Osteocyte (in vitro differentiated cells): Measurements from ENCODE around the gene CBLB. TPM values are rescaled to one million over a fixed set of nuclear protein-coding genes. Genes with fewer than 3 reads are reported as not detected.

ENCODE experiments used
- DNase-seq: peaks from one replicate; pipeline ENCODE4 v3.0.0; 2021; ENCODE audit warnings: mixed read lengths; ENCODE audit not compliant: unreplicated experiment; ENCODE audit errors: extremely low spot score
- H3K27ac Mint-ChIP-seq: one replicate; pipeline ENCODE4 v1.8.0; 2021; ENCODE audit warnings: mild to moderate bottlenecking, mixed read lengths; ENCODE audit not compliant: unreplicated experiment
- H3K27me3 Mint-ChIP-seq: one replicate; pipeline ENCODE4 v1.8.0; 2021; ENCODE audit warnings: mixed read lengths; ENCODE audit not compliant: unreplicated experiment
- H3K36me3 Mint-ChIP-seq: one replicate; pipeline ENCODE4 v1.8.0; 2021; ENCODE audit warnings: mixed read lengths; ENCODE audit not compliant: unreplicated experiment
- H3K4me1 Mint-ChIP-seq: one replicate; pipeline ENCODE4 v1.8.0; 2021; ENCODE audit warnings: mixed read lengths; ENCODE audit not compliant: unreplicated experiment
- H3K4me3 Mint-ChIP-seq: one replicate; pipeline ENCODE4 v1.8.0; 2021; ENCODE audit warnings: mild to moderate bottlenecking, moderate library complexity, mixed read lengths; ENCODE audit not compliant: unreplicated experiment
- H3K9me3 Mint-ChIP-seq: one replicate; pipeline ENCODE4 v1.8.0; 2021; ENCODE audit warnings: mixed read lengths; ENCODE audit not compliant: unreplicated experiment
- CTCF ChIP-seq: fragments of 200-600 bp; sonication (generic); IDR thresholded peaks from 2 replicates; pipeline ENCODE4 v1.5.0; 2021; ENCODE audit warnings: antibody characterized with exemption, mild to moderate bottlenecking, moderate library complexity
- total RNA-seq: library from RNA; stranded (reverse); gene quantifications from 2 replicates; pipeline ENCODE4 v1.2.1, GENCODE V29; 2021

CBLB gene
- total RNA-seq, 1 donor from 2014 or later = 28.8 TPM

- peaks cover 28% of the 10 kb centered on the region for H3K4me1 Mint-ChIP-seq
- no peaks in the 10 kb centered on the region for H3K9me3 Mint-ChIP-seq
- H3K36me3 Mint-ChIP-seq = peaks cover 10% of the 10 kb centered on the region
- no peak for DNase-seq
- H3K27me3 Mint-ChIP-seq = no peaks in the 10 kb centered on the region
- no peak overlapping the region for H3K27ac Mint-ChIP-seq
- H3K4me3 Mint-ChIP-seq = no peak overlapping the region
- TF ChIP-seq CTCF = no peak
Observed at GRCh38 chr3:105807146-105807545, 61.7 kb downstream of the CBLB start.

GRCh38 chr3:105806359-105806758 is 62.5 kb downstream of the CBLB start:
- Mint-ChIP-seq H3K27ac (peak overlapping the region; percentile 41), H3K27me3 (no peaks in the 10 kb centered on the region), H3K4me3 (no peak overlapping the region), H3K4me1 (peaks cover 28% of the 10 kb centered on the region), H3K9me3 (no peaks in the 10 kb centered on the region), H3K36me3 (peaks cover 7% of the 10 kb centered on the region)
- TF ChIP-seq CTCF = no peak
- no peak for DNase-seq

GRCh38 chr3:105805404-105805803 is 63.4 kb downstream of the CBLB start:
- H3K9me3 Mint-ChIP-seq = no peaks in the 10 kb centered on the region
- TF ChIP-seq CTCF = no peak
- H3K36me3 Mint-ChIP-seq = peaks cover 7% of the 10 kb centered on the region

GRCh38 chr3:105802118-105802706 is 66.6 kb downstream of the CBLB start:
- H3K4me1 Mint-ChIP-seq = peaks cover 30% of the 10 kb centered on the region
- H3K9me3 Mint-ChIP-seq = no peaks in the 10 kb centered on the region
- no peak overlapping the region for H3K4me3 Mint-ChIP-seq
- no peak for TF ChIP-seq CTCF
- H3K27me3 Mint-ChIP-seq = no peaks in the 10 kb centered on the region
- H3K27ac Mint-ChIP-seq = no peak overlapping the region
- DNase-seq = no peak
- peaks cover 7% of the 10 kb centered on the region for H3K36me3 Mint-ChIP-seq

More at GRCh38 chr3:105805404-105805803, 63.4 kb downstream of the CBLB start:
- no peak for DNase-seq
- Mint-ChIP-seq H3K27me3 (no peaks in the 10 kb centered on the region), H3K4me3 (no peak overlapping the region), H3K27ac (no peak overlapping the region), H3K4me1 (peaks cover 28% of the 10 kb centered on the region)

GRCh38 chr3:105801397-105801796 is 67.4 kb downstream of the CBLB start:
- H3K4me1 Mint-ChIP-seq = peaks cover 27% of the 10 kb centered on the region
- TF ChIP-seq CTCF = no peak
- DNase-seq = no peak
- no peak overlapping the region for H3K4me3 Mint-ChIP-seq
- H3K9me3 Mint-ChIP-seq = peaks cover 1% of the 10 kb centered on the region
- no peaks in the 10 kb centered on the region for H3K27me3 Mint-ChIP-seq
- peaks cover 7% of the 10 kb centered on the region for H3K36me3 Mint-ChIP-seq
- no peak overlapping the region for H3K27ac Mint-ChIP-seq
